ENCODE results near the gene CADM2.

DNA sequence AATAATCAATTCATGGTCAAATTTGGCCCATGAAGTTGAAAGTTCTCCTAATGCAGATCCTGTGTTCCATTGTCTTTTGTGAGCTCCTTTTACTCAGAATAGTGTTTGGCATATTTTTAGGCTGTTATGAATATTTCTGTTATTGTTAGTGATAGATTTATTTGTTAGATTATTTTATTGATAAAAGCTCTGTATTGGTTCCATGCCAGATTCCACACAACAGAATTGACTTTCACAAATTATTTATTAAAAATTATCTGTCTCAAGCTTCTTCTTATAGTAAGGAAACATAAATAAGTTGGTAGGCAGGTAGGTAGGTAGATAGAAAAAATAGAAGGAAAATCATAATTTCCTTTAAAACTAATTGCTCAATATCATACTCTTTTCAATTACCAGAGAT, 557.4 kb downstream of the CADM2 start:
- TF ChIP-seq, protein P1, sequence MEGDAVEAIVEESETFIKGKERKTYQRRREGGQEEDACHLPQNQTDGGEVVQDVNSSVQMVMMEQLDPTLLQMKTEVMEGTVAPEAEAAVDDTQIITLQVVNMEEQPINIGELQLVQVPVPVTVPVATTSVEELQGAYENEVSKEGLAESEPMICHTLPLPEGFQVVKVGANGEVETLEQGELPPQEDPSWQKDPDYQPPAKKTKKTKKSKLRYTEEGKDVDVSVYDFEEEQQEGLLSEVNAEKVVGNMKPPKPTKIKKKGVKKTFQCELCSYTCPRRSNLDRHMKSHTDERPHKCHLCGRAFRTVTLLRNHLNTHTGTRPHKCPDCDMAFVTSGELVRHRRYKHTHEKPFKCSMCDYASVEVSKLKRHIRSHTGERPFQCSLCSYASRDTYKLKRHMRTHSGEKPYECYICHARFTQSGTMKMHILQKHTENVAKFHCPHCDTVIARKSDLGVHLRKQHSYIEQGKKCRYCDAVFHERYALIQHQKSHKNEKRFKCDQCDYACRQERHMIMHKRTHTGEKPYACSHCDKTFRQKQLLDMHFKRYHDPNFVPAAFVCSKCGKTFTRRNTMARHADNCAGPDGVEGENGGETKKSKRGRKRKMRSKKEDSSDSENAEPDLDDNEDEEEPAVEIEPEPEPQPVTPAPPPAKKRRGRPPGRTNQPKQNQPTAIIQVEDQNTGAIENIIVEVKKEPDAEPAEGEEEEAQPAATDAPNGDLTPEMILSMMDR (IDR thresholded peaks at IDR 0.05): no peak
- no peak for TF ChIP-seq POLR2A (IDR thresholded peaks at IDR 0.05)
